HCT116 (cell line): ENCODE results near the gene MARS1. TPM values are rescaled to one million over a fixed set of nuclear protein-coding genes. Genes with fewer than 3 reads are reported as not detected.

Experiments
- ATAC-seq: fragments of 200-7000 bp; cut with Tn5 transposase; 2 replicates; pipeline ENCODE4 v1.9.1; 2020; ENCODE audit warnings: mild to moderate bottlenecking, moderate library complexity
- BruUV-seq: library from RNA; stranded (reverse); fragments of 400-500 nt; replicated peaks from 2 replicates; lab custom pipeline; 2021; lab: Mats Ljungman, UMichigan
- CTCF ChIA-PET: fragments of 300-600 bp; sonication (Branson Sonifier 250); formaldehyde crosslinking; loops from one replicate; lab custom pipeline; 2021; ENCODE audit warnings: antibody characterized with exemption; lab: Charles Lee
- POLR2A ChIA-PET: fragments of 300-600, 350-600 bp; sonication (Branson Sonifier 250); formaldehyde crosslinking; loops from one replicate; lab custom pipeline; 2021; ENCODE audit warnings: antibody characterized with exemption; lab: Charles Lee
- RAD21 ChIA-PET, 2 experiments: fragments of 300-600 bp; sonication (Branson Sonifier 250); formaldehyde crosslinking; loops; one replicate each; lab custom pipeline; 2023; ENCODE audit warnings: low total read pairs in 2 of 2; ENCODE audit not compliant: uncharacterized antibody in 2 of 2, unreplicated experiment in 2 of 2, low non-redundant PET in 1 of 2; lab: Charles Lee
- DNase-seq: peaks from one replicate; pipeline ENCODE4 v3.0.0-alpha.2; 2010; ENCODE audit warnings: low read depth, low spot score
- H2AFZ ChIP-seq: fragments of 200-600 bp; shearing (Covaris generic), sonication (generic); 2 replicates; pipeline ENCODE4 v1.6.1; 2017; ENCODE audit warnings: low read depth, mixed run types, mixed read lengths, antibody characterized with exemption, low read length; ENCODE audit not compliant: poor library complexity, severe bottlenecking
- H3K27ac ChIP-seq: 2 replicates; pipeline ENCODE4 v1.5.1; 2012; ENCODE audit warnings: low read depth, low read length
- H3K27me3 ChIP-seq: fragments of 200-600 bp; sonication (generic); 2 replicates; pipeline ENCODE4 v1.6.1; 2016; ENCODE audit warnings: mixed run types, low read length, mixed read lengths; ENCODE audit not compliant: insufficient read depth
- H3K36me3 ChIP-seq, 2 experiments: fragments of 200-500 bp in 1 of 2; fragments of 200-600 bp in 1 of 2; sonication (Bioruptor generic) in 1 of 2; sonication (generic) in 1 of 2; 2 replicates each; pipeline versions ENCODE4 v1.5.1 to v1.6.1; 2014 to 2016; ENCODE audit warnings: low read length in 2 of 2, inconsistent platforms in 1 of 2, mixed read lengths in 1 of 2, mixed run types in 1 of 2; ENCODE audit not compliant: insufficient read depth in 2 of 2, control insufficient read depth in 1 of 2
- H3K4me1 ChIP-seq, 2 experiments: fragments of 200-600 bp in 1 of 2; sonication (generic) in 1 of 2; 2 replicates each; pipeline versions ENCODE4 v1.5.1 to v1.6.1; 2012 to 2017; ENCODE audit warnings: low read length in 2 of 2, inconsistent platforms in 1 of 2, mild to moderate bottlenecking in 1 of 2, mixed read lengths in 1 of 2, mixed run types in 1 of 2, moderate library complexity in 1 of 2; ENCODE audit not compliant: insufficient read depth in 2 of 2, control insufficient read depth in 1 of 2
- H3K4me2 ChIP-seq: fragments of 200-600 bp; sonication (generic); 2 replicates; pipeline ENCODE4 v1.6.1; 2017; ENCODE audit warnings: mixed run types, low read length, mixed read lengths
- H3K4me3 ChIP-seq, 2 experiments: fragments of 200-600 bp in 1 of 2; sonication (generic) in 1 of 2; replicated peaks in 1 of 2; 2 replicates each; pipeline ENCODE4 v1.5.1; 2011 to 2016; ENCODE audit warnings: low read length in 2 of 2, control low read depth in 1 of 2, low read depth in 1 of 2, mild to moderate bottlenecking in 1 of 2, mixed read lengths in 1 of 2, mixed run types in 1 of 2
- H3K79me2 ChIP-seq: fragments of 200-600 bp; sonication (generic); 2 replicates; pipeline ENCODE4 v1.6.1; 2017; ENCODE audit warnings: mild to moderate bottlenecking, mixed run types, low read length, moderate library complexity, mixed read lengths; ENCODE audit not compliant: insufficient read depth
- H3K9ac ChIP-seq: fragments of 200-600 bp; sonication (generic); 2 replicates; pipeline ENCODE4 v1.6.1; 2016; ENCODE audit warnings: low read length, mixed read lengths
- H3K9me2 ChIP-seq: fragments of 200-600 bp; sonication (generic), shearing (Covaris generic); 2 replicates; pipeline ENCODE4 v1.6.1; 2017; ENCODE audit warnings: mixed run types, mild to moderate bottlenecking, moderate library complexity; ENCODE audit not compliant: insufficient read depth
- H3K9me3 ChIP-seq, 2 experiments: fragments of 200-500 bp in 1 of 2; fragments of 200-600 bp in 1 of 2; sonication (Bioruptor generic) in 1 of 2; sonication (generic) in 1 of 2; 2 replicates each; pipeline ENCODE4 v1.6.1; 2014 to 2017; ENCODE audit warnings: low read length in 2 of 2, mixed read lengths in 2 of 2, inconsistent platforms in 1 of 2, low read depth in 1 of 2, mild to moderate bottlenecking in 1 of 2, mixed run types in 1 of 2, moderate library complexity in 1 of 2; ENCODE audit not compliant: control insufficient read depth in 1 of 2, insufficient read depth in 1 of 2
- H4K20me1 ChIP-seq: fragments of 200-600 bp; sonication (generic), shearing (Covaris generic); 2 replicates; pipeline ENCODE4 v1.6.1; 2017; ENCODE audit warnings: mixed run types, mild to moderate bottlenecking, moderate library complexity; ENCODE audit not compliant: insufficient read depth
- CBX3 ChIP-seq: IDR thresholded peaks from 2 replicates; pipeline ENCODE4 v1.6.1; 2012; ENCODE audit warnings: low read depth
- CEBPB ChIP-seq: IDR thresholded peaks from 2 replicates; pipeline ENCODE4 v1.6.1; 2012; ENCODE audit warnings: low read depth
- EGR1 ChIP-seq: IDR thresholded peaks from 2 replicates; pipeline ENCODE4 v1.6.1; 2012; ENCODE audit warnings: low read depth
- ELF1 ChIP-seq: IDR thresholded peaks from 2 replicates; pipeline ENCODE4 v1.6.1; 2012; ENCODE audit warnings: low read depth, borderline replicate concordance
- EZH2phosphoT487 ChIP-seq: fragments of 200-600 bp; IDR thresholded peaks from 2 replicates; pipeline ENCODE4 v1.6.1; 2018; ENCODE audit warnings: antibody characterized with exemption, borderline replicate concordance
- FOSL1 ChIP-seq: IDR thresholded peaks from 2 replicates; pipeline ENCODE4 v1.6.1; 2012; ENCODE audit warnings: low read depth
- POLR2A ChIP-seq: IDR thresholded peaks from 2 replicates; pipeline ENCODE4 v1.7.0; 2011; ENCODE audit warnings: borderline replicate concordance; ENCODE audit not compliant: insufficient read depth, insufficient read length; ENCODE audit errors: extremely low read depth
- POLR2AphosphoS5 ChIP-seq: IDR thresholded peaks from 2 replicates; pipeline ENCODE4 v1.6.1; 2011; ENCODE audit warnings: mild to moderate bottlenecking, low read depth, low read length, moderate library complexity
- RAD21 ChIP-seq: IDR thresholded peaks from 2 replicates; pipeline ENCODE4 v1.6.1; 2012; ENCODE audit warnings: low read depth, mild to moderate bottlenecking
- SP1 ChIP-seq: IDR thresholded peaks from 2 replicates; pipeline ENCODE4 v1.6.1; 2012; ENCODE audit warnings: low read depth
- SRF ChIP-seq: IDR thresholded peaks from 2 replicates; pipeline ENCODE4 v1.6.1; 2012; ENCODE audit warnings: low read depth
- YY1 ChIP-seq: IDR thresholded peaks from 2 replicates; pipeline ENCODE4 v1.6.1; 2011; ENCODE audit warnings: low read length, low read depth, moderate library complexity, mild to moderate bottlenecking; ENCODE audit not compliant: insufficient replicate concordance; ENCODE audit errors: extremely low read depth
- ZFX ChIP-seq: fragments of 450-650 bp; IDR thresholded peaks from 2 replicates; pipeline ENCODE4 v1.6.1; 2017
- ZNF274 ChIP-seq: fragments of 200-500 bp; sonication (Bioruptor generic); IDR thresholded peaks from 2 replicates; pipeline ENCODE4 v1.6.1; 2014; ENCODE audit warnings: mild to moderate bottlenecking, low read depth, low read length, inconsistent platforms
- intact Hi-C: fragments of 100-400 bp; cut with micrococcal nuclease; formaldehyde crosslinking; loops from 2 replicates; pipeline ENCODE4 v1.10.0; 2022
- total RNA-seq: library from RNA; stranded (reverse); gene quantifications from one replicate; pipeline ENCODE4 v1.2.1, GENCODE V29; 2021; ENCODE audit not compliant: unreplicated experiment
- TF ChIP-seq, protein P1 (sequence below): IDR thresholded peaks from 2 replicates; pipeline ENCODE4 v1.6.1; 2012
- TF ChIP-seq, protein P2 (sequence below), 3 experiments: fragments of 200-600 bp in 1 of 3; sonication (generic) in 1 of 3; IDR thresholded peaks in 2 of 3; conservative IDR thresholded peaks in 1 of 3; 2 replicates each; pipeline ENCODE4 v1.5.1; 2012 to 2017; ENCODE audit warnings: low read depth in 2 of 3, low read length in 2 of 3, antibody characterized with exemption in 1 of 3, borderline replicate concordance in 1 of 3, control low read depth in 1 of 3, mild to moderate bottlenecking in 1 of 3, mixed read lengths in 1 of 3, mixed run types in 1 of 3, moderate library complexity in 1 of 3; ENCODE audit not compliant: insufficient read depth in 1 of 3
- TF ChIP-seq, protein P3 (sequence below): IDR thresholded peaks from 2 replicates; pipeline ENCODE4 v1.6.1; 2011; ENCODE audit warnings: mild to moderate bottlenecking, low read length, moderate library complexity; ENCODE audit not compliant: insufficient replicate concordance; ENCODE audit errors: extremely low read depth
- TF ChIP-seq, protein P4 (sequence below): IDR thresholded peaks from 2 replicates; pipeline ENCODE4 v1.6.1; 2012; ENCODE audit warnings: low read depth
- TF ChIP-seq, protein P5 (sequence below): IDR thresholded peaks from 2 replicates; pipeline ENCODE4 v1.6.1; 2012

The MARS1 gene
- total RNA-seq, 1 experiment from 2014 or later = 344 TPM

DNA sequence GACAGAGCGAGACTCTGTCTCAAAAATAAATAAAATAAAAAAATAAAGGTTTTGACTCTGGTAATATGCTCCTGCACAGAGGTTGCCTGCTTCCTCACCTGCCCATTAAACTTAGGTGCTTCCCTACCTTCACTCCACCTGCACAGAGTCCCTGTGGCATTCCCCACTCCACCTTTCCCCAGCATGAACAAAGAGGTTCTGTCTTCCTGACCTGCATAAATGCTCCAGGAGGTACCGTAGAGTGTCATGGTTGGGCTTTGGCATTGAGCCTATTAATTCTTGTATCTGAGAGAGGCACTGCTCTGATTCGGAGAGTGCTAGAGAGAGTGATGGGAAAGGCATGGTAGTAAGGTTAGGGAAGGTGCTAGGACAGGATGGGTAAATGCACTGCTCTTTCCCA, 14.5 kb upstream of the MARS1 start:
- no peaks in the 10 kb centered on the region for H3K9me3 ChIP-seq
- no peaks in the 10 kb centered on the region for H3K36me3 ChIP-seq
- DNase-seq (no peak), ATAC-seq (no peak)
- ChIA-PET POLR2A (no interaction called here), CTCF (no interaction called here), RAD21 (no interaction called here)
- no peak overlapping the region for H3K4me2 ChIP-seq
- H3K9me2 ChIP-seq = no peaks in the 10 kb centered on the region
- no peak for TF ChIP-seq YY1
- no peak for TF ChIP-seq EZH2phosphoT487
- TF ChIP-seq, protein P1, sequence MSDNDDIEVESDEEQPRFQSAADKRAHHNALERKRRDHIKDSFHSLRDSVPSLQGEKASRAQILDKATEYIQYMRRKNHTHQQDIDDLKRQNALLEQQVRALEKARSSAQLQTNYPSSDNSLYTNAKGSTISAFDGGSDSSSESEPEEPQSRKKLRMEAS = no peak
- TF ChIP-seq, protein P2, sequence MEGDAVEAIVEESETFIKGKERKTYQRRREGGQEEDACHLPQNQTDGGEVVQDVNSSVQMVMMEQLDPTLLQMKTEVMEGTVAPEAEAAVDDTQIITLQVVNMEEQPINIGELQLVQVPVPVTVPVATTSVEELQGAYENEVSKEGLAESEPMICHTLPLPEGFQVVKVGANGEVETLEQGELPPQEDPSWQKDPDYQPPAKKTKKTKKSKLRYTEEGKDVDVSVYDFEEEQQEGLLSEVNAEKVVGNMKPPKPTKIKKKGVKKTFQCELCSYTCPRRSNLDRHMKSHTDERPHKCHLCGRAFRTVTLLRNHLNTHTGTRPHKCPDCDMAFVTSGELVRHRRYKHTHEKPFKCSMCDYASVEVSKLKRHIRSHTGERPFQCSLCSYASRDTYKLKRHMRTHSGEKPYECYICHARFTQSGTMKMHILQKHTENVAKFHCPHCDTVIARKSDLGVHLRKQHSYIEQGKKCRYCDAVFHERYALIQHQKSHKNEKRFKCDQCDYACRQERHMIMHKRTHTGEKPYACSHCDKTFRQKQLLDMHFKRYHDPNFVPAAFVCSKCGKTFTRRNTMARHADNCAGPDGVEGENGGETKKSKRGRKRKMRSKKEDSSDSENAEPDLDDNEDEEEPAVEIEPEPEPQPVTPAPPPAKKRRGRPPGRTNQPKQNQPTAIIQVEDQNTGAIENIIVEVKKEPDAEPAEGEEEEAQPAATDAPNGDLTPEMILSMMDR (IDR thresholded peaks at IDR 0.05 in 2 of 3, conservative IDR thresholded peaks at IDR 0.05 in 1 of 3; ENCODE audit: borderline replicate concordance in 1 of 3, insufficient read depth in 1 of 3, low read depth in 2 of 3, low read length in 2 of 3) = no peak
- TF ChIP-seq, protein P3, sequence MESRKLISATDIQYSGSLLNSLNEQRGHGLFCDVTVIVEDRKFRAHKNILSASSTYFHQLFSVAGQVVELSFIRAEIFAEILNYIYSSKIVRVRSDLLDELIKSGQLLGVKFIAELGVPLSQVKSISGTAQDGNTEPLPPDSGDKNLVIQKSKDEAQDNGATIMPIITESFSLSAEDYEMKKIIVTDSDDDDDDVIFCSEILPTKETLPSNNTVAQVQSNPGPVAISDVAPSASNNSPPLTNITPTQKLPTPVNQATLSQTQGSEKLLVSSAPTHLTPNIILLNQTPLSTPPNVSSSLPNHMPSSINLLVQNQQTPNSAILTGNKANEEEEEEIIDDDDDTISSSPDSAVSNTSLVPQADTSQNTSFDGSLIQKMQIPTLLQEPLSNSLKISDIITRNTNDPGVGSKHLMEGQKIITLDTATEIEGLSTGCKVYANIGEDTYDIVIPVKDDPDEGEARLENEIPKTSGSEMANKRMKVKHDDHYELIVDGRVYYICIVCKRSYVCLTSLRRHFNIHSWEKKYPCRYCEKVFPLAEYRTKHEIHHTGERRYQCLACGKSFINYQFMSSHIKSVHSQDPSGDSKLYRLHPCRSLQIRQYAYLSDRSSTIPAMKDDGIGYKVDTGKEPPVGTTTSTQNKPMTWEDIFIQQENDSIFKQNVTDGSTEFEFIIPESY = no peak
- TF ChIP-seq CEBPB = no peak
- TF ChIP-seq, protein P4, sequence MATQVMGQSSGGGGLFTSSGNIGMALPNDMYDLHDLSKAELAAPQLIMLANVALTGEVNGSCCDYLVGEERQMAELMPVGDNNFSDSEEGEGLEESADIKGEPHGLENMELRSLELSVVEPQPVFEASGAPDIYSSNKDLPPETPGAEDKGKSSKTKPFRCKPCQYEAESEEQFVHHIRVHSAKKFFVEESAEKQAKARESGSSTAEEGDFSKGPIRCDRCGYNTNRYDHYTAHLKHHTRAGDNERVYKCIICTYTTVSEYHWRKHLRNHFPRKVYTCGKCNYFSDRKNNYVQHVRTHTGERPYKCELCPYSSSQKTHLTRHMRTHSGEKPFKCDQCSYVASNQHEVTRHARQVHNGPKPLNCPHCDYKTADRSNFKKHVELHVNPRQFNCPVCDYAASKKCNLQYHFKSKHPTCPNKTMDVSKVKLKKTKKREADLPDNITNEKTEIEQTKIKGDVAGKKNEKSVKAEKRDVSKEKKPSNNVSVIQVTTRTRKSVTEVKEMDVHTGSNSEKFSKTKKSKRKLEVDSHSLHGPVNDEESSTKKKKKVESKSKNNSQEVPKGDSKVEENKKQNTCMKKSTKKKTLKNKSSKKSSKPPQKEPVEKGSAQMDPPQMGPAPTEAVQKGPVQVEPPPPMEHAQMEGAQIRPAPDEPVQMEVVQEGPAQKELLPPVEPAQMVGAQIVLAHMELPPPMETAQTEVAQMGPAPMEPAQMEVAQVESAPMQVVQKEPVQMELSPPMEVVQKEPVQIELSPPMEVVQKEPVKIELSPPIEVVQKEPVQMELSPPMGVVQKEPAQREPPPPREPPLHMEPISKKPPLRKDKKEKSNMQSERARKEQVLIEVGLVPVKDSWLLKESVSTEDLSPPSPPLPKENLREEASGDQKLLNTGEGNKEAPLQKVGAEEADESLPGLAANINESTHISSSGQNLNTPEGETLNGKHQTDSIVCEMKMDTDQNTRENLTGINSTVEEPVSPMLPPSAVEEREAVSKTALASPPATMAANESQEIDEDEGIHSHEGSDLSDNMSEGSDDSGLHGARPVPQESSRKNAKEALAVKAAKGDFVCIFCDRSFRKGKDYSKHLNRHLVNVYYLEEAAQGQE = no peak
- TF ChIP-seq POLR2AphosphoS5 = no peak
- no peak for TF ChIP-seq RAD21
- no peak for TF ChIP-seq POLR2A
- TF ChIP-seq SP1 = no peak
- TF ChIP-seq ZNF274 = no peak
- TF ChIP-seq FOSL1 = no peak
- no peak for TF ChIP-seq SRF
- no peak for TF ChIP-seq EGR1
- TF ChIP-seq ZFX = no peak
- TF ChIP-seq, protein P5, sequence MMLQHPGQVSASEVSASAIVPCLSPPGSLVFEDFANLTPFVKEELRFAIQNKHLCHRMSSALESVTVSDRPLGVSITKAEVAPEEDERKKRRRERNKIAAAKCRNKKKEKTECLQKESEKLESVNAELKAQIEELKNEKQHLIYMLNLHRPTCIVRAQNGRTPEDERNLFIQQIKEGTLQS = no peak
- TF ChIP-seq CBX3 = no peak
- TF ChIP-seq ELF1 = no peak
- no peak overlapping the region for H3K27ac ChIP-seq
- peaks cover 24% of the 10 kb centered on the region; the same call in 1 of the 2 replicates for H3K27me3 ChIP-seq
- no TSS peak for BruUV-seq
- H4K20me1 ChIP-seq = no peaks in the 10 kb centered on the region
- no peak overlapping the region for H3K9ac ChIP-seq
- intact Hi-C loops = no loop called here
- no peak overlapping the region for H3K4me3 ChIP-seq
- H3K4me1 ChIP-seq = peaks cover 0 to 14% of the 10 kb centered on the region in 2 experiments; a peak in 2 of 4 replicates
- no peak overlapping the region for H2AFZ ChIP-seq
- no peaks in the 10 kb centered on the region for H3K79me2 ChIP-seq
